GM19463 (cell line): Measurements from ENCODE around the gene P2RY12.
A peak's percentile ranks its signal among the peaks of the same experiment; 100 is the strongest.

Experiments
- ATAC-seq: cut with Tn5 transposase; IDR thresholded peaks from one replicate; pipeline ENCODE4 v1.9.1; 2021; ENCODE audit warnings: mild to moderate bottlenecking, moderate library complexity; ENCODE audit not compliant: unreplicated experiment

P2RY12 gene

GRCh38 chr3:151307583-151308488 is 76.7 kb downstream of the P2RY12 start:
- ATAC-seq: no peak

GRCh38 chr3:151307131-151307530 is 77.4 kb downstream of the P2RY12 start:
- no peak for ATAC-seq

- no peak for ATAC-seq
These were observed 78.3 kb downstream of the P2RY12 start for GRCh38 chr3:151306168-151306810.

- no peak for ATAC-seq
These were observed 78.8 kb downstream of the P2RY12 start for GRCh38 chr3:151305775-151306151.

GRCh38 chr3:151305060-151305774 is 79.3 kb downstream of the P2RY12 start:
- ATAC-seq: no peak

GRCh38 chr3:151303751-151304150 is 80.8 kb downstream of the P2RY12 start:
- no peak for ATAC-seq

- no peak for ATAC-seq
These were observed 82.8 kb downstream of the P2RY12 start for GRCh38 chr3:151301787-151302186.

- ATAC-seq: no peak
These were observed 84.0 kb downstream of the P2RY12 start for GRCh38 chr3:151300539-151300938.

- no peak for ATAC-seq
These were observed 85.5 kb downstream of the P2RY12 start for GRCh38 chr3:151299006-151299405.

- ATAC-seq: no peak
These were observed 87.1 kb downstream of the P2RY12 start for GRCh38 chr3:151297429-151297828.

GRCh38 chr3:151296226-151296625 is 88.3 kb downstream of the P2RY12 start:
- ATAC-seq: no peak

GRCh38 chr3:151293127-151293526 is 91.4 kb downstream of the P2RY12 start:
- ATAC-seq: peak; percentile 65

- no peak for ATAC-seq
These were observed 93.9 kb downstream of the P2RY12 start for GRCh38 chr3:151290673-151291072.

GRCh38 chr3:151289445-151289844 is 95.1 kb downstream of the P2RY12 start:
- ATAC-seq: no peak
